ENCODE measurements around the gene CTNNA2.
A peak's percentile ranks its signal among the peaks of the same experiment; 100 is the strongest.

The CTNNA2 gene

DNA sequence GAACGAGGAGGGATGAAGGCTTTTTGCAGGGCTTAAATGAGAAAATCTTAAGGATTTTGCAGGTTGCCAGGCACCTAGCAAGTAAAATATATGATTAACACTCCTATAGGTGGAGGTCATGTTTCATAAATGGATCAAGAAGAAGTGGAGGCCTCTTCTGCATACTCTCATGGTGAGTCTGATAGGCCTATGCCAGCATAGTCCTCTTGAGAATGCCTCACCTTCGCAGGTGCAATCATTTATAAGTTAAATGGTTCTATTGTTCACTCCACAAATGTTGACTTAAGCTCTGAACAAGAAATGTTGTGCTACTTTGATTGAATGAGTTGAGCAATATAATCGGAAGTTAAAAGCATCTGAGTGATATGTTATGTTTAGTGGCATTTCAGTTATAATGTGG is 779.6 kb downstream of the CTNNA2 start:
- DNase-seq (ENCODE audit: low read depth, low spot score) = peak; percentile 8
- no peak overlapping the region for H3K27ac ChIP-seq

DNA sequence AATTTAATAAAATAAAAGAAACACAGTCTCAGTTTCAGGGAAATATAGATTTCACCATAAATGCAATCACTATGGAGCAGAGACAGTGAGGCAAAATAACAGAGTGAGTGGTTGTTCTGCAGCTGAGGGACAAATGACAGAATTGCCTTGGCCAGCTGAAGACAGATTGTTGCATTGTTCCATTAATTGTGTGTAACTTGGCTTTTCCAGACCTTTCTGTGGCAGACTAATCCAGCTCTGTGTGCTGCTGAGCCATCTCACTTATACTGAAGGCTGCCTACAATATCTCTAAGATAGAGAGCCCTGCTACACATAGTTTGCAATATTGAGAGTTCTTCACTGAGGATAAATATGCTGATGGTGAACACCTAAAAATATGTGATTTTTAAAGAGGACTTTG is 780.2 kb downstream of the CTNNA2 start:
- H3K27ac ChIP-seq = no peak overlapping the region

DNA sequence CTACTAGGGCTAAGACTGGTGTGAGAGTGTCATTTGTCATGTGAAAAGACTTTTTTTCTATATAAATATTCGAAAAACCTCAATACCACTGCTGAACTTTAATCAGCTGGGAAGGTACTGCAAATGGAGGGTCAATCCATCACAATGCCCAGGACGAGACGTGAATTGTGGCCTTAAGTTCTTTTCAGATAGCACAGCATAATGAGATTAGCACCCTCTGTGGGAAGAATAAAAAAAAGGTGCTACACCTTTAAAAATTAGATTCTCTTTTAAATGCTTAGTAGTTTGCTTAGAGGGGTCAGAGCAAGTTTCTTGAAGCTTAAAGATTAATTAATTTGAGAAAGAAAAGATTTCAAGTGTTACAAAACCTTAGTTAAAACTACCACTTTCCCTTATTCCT is 786.1 kb downstream of the CTNNA2 start:
- no peak for DNase-seq (ENCODE audit: low read depth, low spot score)
- no peak overlapping the region for H3K27ac ChIP-seq

More for the DNA sequence above, 780.2 kb downstream of the CTNNA2 start:
- no peak for DNase-seq (ENCODE audit: low read depth, low spot score)

DNA sequence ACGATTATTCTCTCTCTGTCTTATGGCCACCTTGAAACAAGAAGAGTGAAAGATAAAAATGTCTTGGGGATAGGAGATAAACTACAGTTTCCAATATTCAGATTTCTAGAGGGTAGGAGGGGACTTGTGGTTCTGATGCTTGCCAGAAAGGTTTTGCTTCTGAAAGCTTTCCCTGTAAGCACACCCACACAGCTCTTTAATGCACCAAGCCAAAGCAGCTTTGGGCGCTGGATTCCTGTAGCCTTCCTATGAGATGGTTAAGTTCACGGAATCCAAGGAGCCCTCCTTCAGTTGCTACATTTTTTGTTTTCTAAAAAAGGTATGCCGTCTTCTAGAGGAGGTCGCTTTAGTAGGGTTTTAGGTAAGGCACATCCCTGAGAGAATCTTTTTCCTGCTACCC is 786.8 kb downstream of the CTNNA2 start:
- H3K27ac ChIP-seq = no peak overlapping the region
- no peak for DNase-seq (ENCODE audit: low read depth, low spot score)

DNA sequence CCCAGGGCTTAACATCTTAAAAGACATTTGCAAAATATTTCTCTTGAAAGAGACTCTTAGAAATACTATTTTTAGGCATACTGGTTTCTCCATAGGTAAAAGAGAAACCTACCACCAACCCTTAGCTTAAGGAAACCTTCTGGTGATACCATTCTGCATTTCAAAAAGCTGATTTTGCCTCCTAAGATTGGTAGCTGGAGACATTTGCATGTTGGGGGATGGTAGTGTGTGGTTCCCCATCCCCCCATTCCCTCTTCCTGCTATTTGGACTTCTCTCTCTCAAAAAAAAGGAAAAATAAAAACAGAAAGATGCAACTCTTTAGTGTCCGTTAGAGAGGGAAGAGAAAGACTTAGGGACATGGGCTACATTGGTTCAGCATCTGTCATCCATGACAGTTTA is 787.5 kb downstream of the CTNNA2 start:
- no peak overlapping the region for H3K27ac ChIP-seq
- no peak for DNase-seq (ENCODE audit: low read depth, low spot score)

DNA sequence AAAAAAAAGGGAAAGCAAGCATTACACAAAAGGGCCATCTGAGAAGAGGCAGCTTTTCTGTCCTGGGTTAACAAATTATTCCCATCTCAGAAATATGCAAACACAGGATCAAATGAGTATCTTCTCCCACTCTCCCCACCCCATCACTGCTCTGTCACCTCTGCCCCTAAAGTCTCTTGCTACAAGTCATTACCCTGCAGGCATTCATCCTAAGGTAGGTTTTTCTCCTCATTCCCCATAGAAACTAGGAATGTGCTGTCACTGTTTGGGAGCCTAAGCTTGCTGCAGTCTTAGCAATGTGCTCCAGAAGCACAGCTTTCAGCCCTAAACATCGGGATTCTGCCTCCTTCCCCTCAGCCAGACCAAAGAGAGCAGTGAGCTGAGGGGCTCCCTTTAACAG is 788.1 kb downstream of the CTNNA2 start:
- no peak for DNase-seq (ENCODE audit: low read depth, low spot score)
- no peak overlapping the region for H3K27ac ChIP-seq

DNA sequence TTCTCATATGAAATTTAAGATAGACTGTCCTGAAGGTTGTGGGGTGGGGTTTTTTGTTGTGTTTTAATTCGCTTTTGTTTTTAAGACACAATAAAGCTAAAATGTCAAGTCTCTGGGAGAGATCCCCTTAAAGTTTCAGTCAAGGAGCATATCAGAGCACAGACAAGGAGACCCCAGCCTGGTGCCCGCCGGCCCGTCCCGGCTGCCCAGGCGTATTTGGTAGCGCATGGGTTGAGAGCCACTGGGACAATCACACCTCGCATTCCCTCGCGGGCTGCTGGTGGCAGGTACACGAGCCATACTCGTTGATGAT is 789.1 kb downstream of the CTNNA2 start:
- DNase-seq (ENCODE audit: low read depth, low spot score) = no peak
- no peak overlapping the region for H3K27ac ChIP-seq

DNA sequence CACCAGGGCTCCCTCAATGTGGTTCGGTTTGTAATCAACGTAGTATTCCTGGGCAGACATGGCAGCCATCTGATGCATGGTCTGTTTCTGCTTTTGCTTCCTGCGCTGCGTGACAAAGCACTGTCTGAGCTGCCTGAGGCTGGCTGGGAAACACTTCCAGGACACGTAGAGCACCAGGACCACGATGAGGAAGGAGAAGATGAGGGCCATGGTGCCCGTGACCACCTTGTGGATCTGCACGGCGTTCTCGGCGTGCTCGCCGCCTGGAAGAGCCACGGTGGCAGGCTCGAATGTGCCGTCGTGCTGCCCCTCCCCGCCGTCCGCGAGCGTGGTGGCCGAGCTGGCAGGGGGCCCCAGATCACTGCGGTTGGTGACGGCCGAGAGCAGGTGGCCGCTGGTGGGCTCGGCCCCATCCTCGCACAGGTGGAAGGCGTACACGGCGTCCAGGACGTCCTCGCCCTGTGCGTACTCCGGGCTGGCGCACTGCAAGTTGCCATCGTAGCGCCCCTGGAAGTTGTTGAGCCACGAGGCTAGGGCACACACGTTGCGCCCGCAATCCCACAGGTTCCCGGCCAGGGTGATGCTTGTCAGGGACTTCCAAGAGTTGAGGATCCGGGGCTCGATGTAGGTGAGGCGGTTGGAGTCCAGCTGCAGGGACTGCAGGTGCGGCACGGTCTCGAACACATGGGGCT is 789.6 kb downstream of the CTNNA2 start:
- H3K27ac ChIP-seq = no peak overlapping the region
- no peak for DNase-seq (ENCODE audit: low read depth, low spot score)

DNA sequence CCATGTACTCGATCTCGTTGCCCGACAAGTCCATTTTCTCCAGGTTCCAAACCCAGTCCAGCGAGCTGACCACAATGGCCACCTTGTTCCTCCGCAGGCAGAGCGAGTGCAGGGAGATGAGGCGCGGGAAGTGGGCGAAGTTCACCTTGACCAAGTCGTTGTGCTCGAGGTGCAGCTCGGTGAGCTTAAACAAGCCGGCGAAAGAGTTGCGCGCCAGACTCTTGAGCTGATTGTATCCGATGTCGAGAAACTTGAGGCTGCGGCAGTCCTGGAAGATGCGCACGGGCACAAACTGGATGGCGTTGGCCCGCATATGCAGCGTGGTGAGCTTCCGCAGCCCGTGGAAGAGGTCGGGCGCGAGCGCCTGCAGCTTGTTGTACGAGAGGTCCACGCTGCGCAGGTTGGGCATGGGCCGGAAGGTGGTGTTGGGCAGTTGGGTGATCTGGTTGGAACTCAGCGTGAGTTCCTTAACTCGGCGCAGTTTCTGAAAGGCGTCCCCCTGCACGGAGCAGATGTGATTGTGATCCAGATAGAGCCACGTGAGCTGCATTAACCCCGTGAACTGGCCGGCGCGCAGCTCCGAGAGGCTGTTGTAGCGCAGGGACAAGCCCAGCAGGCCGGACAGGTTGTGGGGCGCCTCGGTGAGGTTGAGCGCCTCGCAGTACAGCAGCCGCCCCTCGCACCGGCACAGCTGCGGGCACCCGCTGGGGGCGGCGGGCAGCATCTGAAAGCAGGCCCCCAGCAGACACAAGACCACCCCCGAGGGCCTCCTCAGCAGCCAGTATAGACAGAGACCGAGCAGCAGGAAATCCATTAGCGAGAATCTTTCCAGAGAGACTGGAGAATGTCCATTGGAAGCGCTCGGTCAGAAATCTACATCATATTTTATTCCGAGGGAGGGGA is 790.4 kb downstream of the CTNNA2 start:
- H3K27ac ChIP-seq = no peak overlapping the region
- no peak for DNase-seq (ENCODE audit: low read depth, low spot score)

DNA sequence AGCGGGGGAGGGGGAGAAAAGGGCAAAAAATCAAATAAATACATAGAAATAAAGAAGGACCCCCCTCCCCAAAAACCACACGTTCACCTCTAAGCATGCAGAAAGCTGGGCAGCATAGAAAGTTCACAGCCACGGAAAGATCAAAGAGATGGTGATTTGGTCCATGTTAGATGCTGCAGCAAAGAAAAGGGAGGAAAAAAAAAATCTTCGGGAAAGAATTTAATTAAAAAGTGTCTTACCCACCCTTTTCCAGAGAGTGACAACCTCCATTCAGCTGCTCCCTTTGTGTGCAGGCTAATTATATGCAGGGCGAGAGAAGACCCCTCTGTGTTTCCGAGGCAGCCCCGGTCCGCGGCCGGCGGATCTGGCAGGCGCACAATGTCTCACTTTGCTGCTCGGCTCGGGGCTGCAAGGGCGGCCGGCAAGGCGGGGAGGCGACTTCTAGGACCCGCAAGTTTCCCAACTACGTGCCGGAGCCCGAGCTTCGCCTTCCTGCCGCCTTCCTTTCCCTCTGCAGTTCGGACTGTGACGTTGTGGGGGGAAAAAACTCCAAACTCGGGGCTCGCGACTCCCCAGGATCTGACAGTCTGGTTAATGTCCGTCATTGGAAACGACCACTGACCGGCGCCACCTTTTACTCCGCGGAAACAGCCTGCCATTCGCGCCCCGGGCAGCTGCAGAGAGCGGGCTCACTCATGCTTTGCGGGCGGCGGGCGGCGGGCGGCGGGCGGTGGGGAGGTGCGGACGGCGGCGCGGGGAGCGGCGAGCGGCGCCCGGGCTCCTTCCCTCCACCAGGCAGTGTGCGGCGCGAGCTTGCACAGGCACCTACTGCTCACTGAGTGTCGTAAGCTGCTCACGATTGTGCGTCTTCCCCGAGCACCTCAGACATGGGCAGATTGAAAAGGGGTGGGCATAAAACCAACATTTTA is 791.3 kb downstream of the CTNNA2 start, which contains the start of gene LRRTM1:
Gene LRRTM1 (minus strand): TSS at position 844 of the 929 bp plus-strand sequence. CDS start 933 bp downstream, outside the sequence.
- DNase-seq (ENCODE audit: low read depth, low spot score) = no peak
- no peak within 1 kb of the TSS for H3K27ac ChIP-seq

DNA sequence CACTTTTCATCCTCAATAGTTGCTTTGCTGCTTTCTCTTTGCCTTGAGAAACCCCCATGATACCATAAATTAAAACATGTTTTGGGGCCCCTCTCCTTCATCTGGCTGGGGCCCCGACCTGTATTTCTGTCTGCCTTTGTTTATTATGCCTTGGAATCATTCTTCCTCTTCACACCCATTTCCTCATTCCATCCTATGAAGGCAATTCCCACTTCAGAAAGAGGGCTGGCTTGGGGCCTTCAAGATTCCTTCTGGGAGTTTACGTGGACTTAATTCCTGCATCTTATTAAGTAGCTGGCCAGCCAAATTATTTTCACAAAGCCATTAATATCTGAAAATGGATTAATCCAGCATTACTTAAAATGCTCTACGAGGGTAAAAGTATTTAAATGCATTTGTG is 798.5 kb downstream of the CTNNA2 start:
- no peak overlapping the region for H3K27ac ChIP-seq
- no peak for DNase-seq (ENCODE audit: low read depth, low spot score)

DNA sequence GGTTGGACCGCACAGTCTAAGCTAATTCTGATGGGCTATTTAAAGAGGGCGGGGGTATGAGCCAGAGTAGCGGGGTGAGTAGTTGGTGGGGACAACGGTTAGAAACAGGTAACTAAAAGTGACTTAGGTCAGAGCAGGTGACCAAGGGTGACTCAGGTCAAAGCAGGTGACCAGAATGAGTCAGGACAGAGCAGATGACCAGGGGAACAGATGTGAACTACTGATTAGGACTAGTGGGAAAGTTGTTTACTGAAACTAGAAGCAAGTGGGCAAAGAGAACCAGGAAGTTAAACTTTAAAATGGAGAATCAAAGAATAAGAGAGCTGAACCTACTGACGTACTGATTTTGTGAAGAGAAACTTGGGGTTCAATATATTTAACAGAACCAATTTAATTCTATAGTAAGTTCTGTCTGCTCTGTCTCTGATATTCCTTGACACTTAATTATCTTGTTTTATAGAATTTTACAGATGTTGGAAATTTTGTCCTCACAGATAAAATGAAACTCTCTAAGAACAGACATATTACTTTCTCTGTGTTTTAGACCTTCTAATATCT is 799.5 kb downstream of the CTNNA2 start:
- H3K27ac ChIP-seq = no peak overlapping the region
- DNase-seq (ENCODE audit: low read depth, low spot score) = no peak

DNA sequence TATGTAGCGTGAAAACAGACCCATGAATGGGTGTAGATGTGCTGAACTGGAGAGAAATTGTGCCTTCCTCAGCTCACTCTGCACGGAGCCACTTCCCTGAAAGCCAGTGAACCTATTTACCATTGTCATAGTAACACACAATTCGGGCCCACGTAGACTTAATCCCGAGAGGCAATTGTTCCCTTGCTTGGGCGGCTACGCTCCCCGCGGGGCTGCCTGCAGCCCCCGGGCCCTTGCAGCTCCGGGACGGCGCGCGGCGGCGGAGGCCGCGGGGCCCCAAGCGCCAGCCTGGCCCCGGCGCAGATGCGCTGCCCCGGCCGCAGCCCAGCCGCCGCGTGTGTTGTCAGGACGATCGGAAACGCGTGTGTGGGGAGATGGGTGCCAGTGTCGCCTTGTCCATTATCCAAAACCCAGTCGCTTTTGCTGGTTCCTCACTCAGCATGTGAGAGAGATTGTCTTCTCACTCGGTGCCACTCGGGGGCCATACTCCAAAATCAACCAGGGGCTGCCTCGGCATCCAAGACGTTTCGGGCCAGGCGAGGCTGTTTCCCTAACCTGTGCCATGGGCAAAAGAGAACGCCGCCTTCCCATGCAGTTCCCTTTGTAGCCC is 809.6 kb downstream of the CTNNA2 start:
- DNase-seq (ENCODE audit: low read depth, low spot score) = no peak
- no peak overlapping the region for H3K27ac ChIP-seq

DNA sequence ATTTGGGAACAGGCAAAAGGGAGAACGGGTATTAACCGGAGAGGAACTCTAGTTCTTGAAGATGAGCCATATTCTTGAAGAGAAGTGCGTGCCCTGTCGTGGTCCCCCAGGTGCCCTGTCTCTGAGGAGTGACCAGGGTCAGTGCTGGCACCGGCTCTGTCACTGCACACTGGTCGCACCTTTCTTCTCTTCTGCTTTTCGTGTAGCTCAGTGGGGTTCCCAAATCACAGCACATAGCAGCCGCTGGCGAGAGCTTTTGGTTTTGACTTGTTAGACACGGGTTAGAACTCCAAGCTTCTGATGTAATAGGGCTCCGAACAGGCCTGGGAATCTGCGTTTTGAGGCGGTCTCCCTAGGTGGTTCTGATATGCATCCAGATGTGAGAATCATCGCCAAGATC is 810.1 kb downstream of the CTNNA2 start:
- DNase-seq (ENCODE audit: low read depth, low spot score) = no peak
- H3K27ac ChIP-seq = no peak overlapping the region

DNA sequence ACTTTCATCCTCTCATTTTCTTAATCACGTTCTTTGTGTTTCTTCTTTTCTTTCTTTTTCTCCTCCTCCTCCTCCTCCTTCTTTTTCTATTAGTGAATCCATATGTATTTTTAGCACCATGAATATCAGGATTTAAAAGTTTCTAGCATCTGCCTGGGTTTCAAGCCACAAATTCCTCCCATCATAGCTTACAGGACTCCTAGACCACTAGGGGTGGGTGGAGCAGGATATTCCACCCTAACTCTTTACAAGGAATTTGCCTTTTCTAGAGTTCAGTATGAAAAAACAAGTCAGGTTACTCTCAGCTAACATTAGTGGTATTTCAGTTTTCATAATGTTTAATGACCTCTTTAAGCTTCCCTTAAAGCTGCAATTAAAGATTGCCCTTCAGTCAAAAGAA is 810.8 kb downstream of the CTNNA2 start:
- H3K27ac ChIP-seq = no peak overlapping the region
- DNase-seq (ENCODE audit: low read depth, low spot score) = no peak

DNA sequence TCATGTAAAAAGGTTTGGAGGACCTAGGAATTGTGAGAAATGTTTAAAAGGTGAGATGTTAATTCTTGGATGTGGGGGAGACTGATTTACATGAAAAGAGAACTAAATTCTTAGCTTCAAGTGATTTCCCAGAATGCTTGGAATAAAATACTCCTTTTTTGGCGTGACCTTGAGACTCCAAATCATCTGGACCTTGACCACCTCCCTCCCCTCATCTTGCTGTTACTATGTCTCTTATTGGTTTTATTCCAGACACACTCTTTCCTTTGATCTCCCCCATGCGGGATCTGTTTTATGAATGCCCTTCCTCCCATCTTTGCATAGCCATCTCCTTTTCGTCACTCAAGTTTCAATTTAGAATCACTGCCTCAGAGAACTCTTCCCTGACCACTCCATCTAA is 811.7 kb downstream of the CTNNA2 start:
- DNase-seq (ENCODE audit: low read depth, low spot score) = no peak
- no peak overlapping the region for H3K27ac ChIP-seq

DNA sequence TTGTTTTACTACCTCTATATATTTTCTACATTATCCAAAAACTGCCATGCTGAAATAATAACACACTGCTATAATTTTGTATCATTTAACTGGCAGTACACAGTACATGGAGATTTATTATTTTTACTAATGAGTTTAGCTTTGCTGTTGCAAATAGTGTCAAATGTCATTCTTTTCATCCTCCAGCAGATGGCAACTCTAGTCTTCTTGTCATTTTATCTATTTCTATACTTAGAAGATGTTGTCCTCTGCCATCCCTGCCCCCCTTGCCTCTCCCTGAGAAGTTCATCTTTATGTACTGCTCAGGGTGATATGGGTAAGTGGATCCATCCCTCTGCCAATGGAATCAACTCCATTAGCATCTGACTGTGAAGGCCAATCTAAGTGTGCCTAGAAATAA is 813.4 kb downstream of the CTNNA2 start:
- no peak overlapping the region for H3K27ac ChIP-seq
- no peak for DNase-seq (ENCODE audit: low read depth, low spot score)

DNA sequence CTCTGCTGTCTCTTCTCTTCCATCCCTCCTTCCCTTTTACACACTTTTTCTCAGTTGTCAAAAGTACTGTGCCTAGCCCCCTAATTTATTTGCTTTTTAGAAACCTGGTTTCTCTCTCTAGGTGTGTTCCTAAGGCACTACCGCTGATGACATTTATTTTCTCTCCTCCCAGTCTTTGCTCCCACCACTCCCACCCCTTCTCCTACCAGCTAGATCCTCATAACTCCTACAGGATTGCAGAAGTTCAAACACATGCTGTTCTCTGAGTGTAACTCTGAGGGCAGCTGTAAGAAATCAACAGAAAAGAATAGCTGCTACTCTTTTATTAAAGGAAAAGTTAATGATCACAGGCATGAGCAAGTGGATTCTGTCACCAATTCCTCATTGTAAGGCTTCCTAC is 814.0 kb downstream of the CTNNA2 start:
- no peak overlapping the region for H3K27ac ChIP-seq
- DNase-seq (ENCODE audit: low read depth, low spot score) = no peak

DNA sequence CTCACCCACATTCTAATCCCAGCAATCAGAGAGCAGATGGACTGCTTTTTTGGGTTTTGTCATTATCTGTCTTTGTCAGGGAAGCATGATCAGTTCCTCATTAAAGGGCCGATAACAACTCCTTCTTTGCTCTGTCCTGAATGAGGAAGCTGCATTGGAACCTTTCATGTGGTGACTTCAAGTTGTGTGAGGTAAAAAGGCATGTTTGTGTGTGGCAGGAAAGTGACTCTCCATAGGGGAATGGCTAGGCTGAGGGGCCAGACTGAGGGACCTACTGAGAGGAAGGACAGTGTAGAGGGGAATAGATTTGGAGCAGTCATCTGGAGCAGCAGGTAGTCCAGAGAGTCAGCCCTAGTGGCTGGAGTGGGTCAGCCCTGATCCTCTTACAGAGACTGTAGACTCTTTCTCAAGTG is 815.3 kb downstream of the CTNNA2 start:
- no peak for DNase-seq (ENCODE audit: low read depth, low spot score)
- no peak overlapping the region for H3K27ac ChIP-seq

DNA sequence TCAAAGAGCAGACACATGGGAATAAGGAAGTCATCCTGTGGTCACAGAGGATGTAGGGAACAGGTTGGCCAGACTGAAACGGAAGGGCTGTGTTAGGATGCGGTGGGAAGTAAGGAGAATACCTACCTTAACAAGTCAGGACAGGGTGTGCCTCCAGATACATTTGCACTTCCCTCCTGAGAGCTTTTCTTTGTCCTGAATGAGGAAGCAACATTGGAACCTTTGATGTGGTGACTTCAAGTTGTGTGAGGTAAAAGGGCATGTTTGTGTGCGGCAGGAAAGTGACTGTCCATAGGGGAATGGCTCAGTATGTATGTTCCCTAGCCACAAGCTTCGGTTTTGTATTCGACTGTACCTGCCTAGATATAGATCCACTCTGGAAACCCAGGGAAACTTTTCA is 816.6 kb downstream of the CTNNA2 start:
- peak; percentile 8 for DNase-seq (ENCODE audit: low read depth, low spot score)
- H3K27ac ChIP-seq = no peak overlapping the region
